GM23338 (cell line): ENCODE data around the gene GPC2. TPM values are rescaled to one million over a fixed set of nuclear protein-coding genes. Genes with fewer than 3 reads are reported as not detected.
A peak's percentile ranks its signal among the peaks of the same experiment; 100 is the strongest.

Experiments used
- ATAC-seq: fragments of 200-7000 bp; cut with Tn5 transposase; 3 replicates; pipeline ENCODE4 v1.9.1; 2020
- DNase-seq: peaks from one replicate; pipeline ENCODE4 v3.0.0-alpha.2; 2015; ENCODE audit warnings: low spot score
- H2AFZ ChIP-seq: fragments of 200-600 bp; sonication (generic); 2 replicates; pipeline ENCODE4 v1.8.0; 2016; ENCODE audit warnings: antibody characterized with exemption, mild to moderate bottlenecking, moderate library complexity
- H3F3A ChIP-seq: fragments of 200-600 bp; sonication (generic); replicated peaks from 2 replicates; pipeline ENCODE4 v1.8.0; 2017; ENCODE audit warnings: antibody characterized with exemption, mixed run types, low read depth
- H3K27ac ChIP-seq: fragments of 200-600 bp; sonication (generic); 2 replicates; pipeline ENCODE4 v1.6.1; 2016; ENCODE audit warnings: low read depth
- H3K27me3 ChIP-seq: fragments of 200-600 bp; sonication (generic); 2 replicates; pipeline ENCODE4 v1.8.0; 2016; ENCODE audit warnings: mild to moderate bottlenecking, mixed run types, moderate library complexity; ENCODE audit not compliant: insufficient read depth
- H3K36me3 ChIP-seq: fragments of 200-600 bp; sonication (generic); 2 replicates; pipeline ENCODE4 v1.8.0; 2016; ENCODE audit warnings: mild to moderate bottlenecking; ENCODE audit not compliant: insufficient read depth
- H3K4me1 ChIP-seq: fragments of 200-600 bp; sonication (generic); 2 replicates; pipeline ENCODE4 v1.8.0; 2016; ENCODE audit warnings: mild to moderate bottlenecking, moderate library complexity; ENCODE audit not compliant: insufficient read depth
- H3K4me2 ChIP-seq: fragments of 200-600 bp; sonication (generic); 2 replicates; pipeline ENCODE4 v1.7.1; 2017; ENCODE audit warnings: mixed run types
- H3K4me3 ChIP-seq: fragments of 200-600 bp; sonication (generic); 2 replicates; pipeline ENCODE4 v1.6.1; 2016; ENCODE audit warnings: mixed run types
- H3K79me2 ChIP-seq: fragments of 200-600 bp; sonication (generic); replicated peaks from 2 replicates; pipeline ENCODE4 v1.8.0; 2017; ENCODE audit warnings: mild to moderate bottlenecking; ENCODE audit not compliant: insufficient read depth
- H3K9me2 ChIP-seq: fragments of 200-600 bp; sonication (generic); 2 replicates; pipeline ENCODE4 v1.8.0; 2017; ENCODE audit not compliant: insufficient read depth
- H4K20me1 ChIP-seq: fragments of 200-600 bp; sonication (generic); replicated peaks from 2 replicates; pipeline ENCODE4 v1.8.0; 2017; ENCODE audit warnings: mild to moderate bottlenecking; ENCODE audit not compliant: insufficient read depth
- H3K27ac Mint-ChIP-seq: 2 replicates; pipeline ENCODE4 v1.8.0; 2020; ENCODE audit warnings: inconsistent platforms, mild to moderate bottlenecking, moderate library complexity, mixed read lengths
- H3K27me3 Mint-ChIP-seq: 3 replicates; pipeline ENCODE4 v1.8.0; 2022; ENCODE audit warnings: low read depth, mild to moderate bottlenecking, moderate library complexity, mixed read lengths, inconsistent platforms; ENCODE audit not compliant: insufficient read depth, poor library complexity
- H3K36me3 Mint-ChIP-seq: 3 replicates; pipeline ENCODE4 v1.8.0; 2021; ENCODE audit warnings: low read depth, mild to moderate bottlenecking, inconsistent platforms, moderate library complexity, mixed read lengths
- H3K4me1 Mint-ChIP-seq: 3 replicates; pipeline ENCODE4 v1.8.0; 2020; ENCODE audit warnings: mild to moderate bottlenecking, inconsistent platforms, mixed read lengths
- H3K4me3 Mint-ChIP-seq: 3 replicates; pipeline ENCODE4 v1.8.0; 2021; ENCODE audit warnings: moderate library complexity, mild to moderate bottlenecking, inconsistent platforms, mixed read lengths
- H3K9me3 Mint-ChIP-seq: 3 replicates; pipeline ENCODE4 v1.8.0; 2020; ENCODE audit warnings: moderate library complexity, mild to moderate bottlenecking, inconsistent platforms, mixed read lengths
- CREB1 ChIP-seq: fragments of 250-450 bp; sonication (Bioruptor Pico); IDR thresholded peaks from 2 replicates; pipeline ENCODE4 v1.5.0; 2020; ENCODE audit warnings: low read depth, mild to moderate bottlenecking, moderate library complexity
- ETS1 ChIP-seq: IDR thresholded peaks from 2 replicates; pipeline ENCODE4 v1.6.1; 2016; ENCODE audit warnings: antibody characterized with exemption
- EZH2 ChIP-seq: fragments of 200-600 bp; sonication (generic); IDR thresholded peaks from one replicate; pipeline ENCODE4 v1.8.0; 2017; ENCODE audit warnings: antibody characterized with exemption, mild to moderate bottlenecking, low read depth; ENCODE audit not compliant: unreplicated experiment
- EZH2phosphoT487 ChIP-seq: fragments of 200-600 bp; sonication (generic); IDR thresholded peaks from one replicate; pipeline ENCODE4 v1.8.1; 2018; ENCODE audit warnings: antibody characterized with exemption; ENCODE audit not compliant: unreplicated experiment
- JUNB ChIP-seq: IDR thresholded peaks from one replicate; pipeline ENCODE4 v1.6.1; 2016; ENCODE audit warnings: antibody characterized with exemption; ENCODE audit not compliant: unreplicated experiment
- NANOG ChIP-seq: IDR thresholded peaks from 2 replicates; pipeline ENCODE4 v1.6.1; 2016; ENCODE audit warnings: antibody characterized with exemption, borderline replicate concordance
- POLR2AphosphoS5 ChIP-seq: IDR thresholded peaks from 2 replicates; pipeline ENCODE4 v1.6.1; 2016; ENCODE audit warnings: antibody characterized with exemption, low read depth
- REST ChIP-seq: IDR thresholded peaks from one replicate; pipeline ENCODE4 v1.6.1; 2018; ENCODE audit warnings: antibody characterized with exemption; ENCODE audit not compliant: unreplicated experiment
- STAT1 ChIP-seq: IDR thresholded peaks from one replicate; pipeline ENCODE4 v1.6.1; 2016; ENCODE audit warnings: antibody characterized with exemption; ENCODE audit not compliant: unreplicated experiment
- ZNF114 ChIP-seq: fragments of 250-450 bp; sonication (Bioruptor Pico); IDR thresholded peaks from 2 replicates; pipeline ENCODE4 v1.5.0; 2020; ENCODE audit warnings: mild to moderate bottlenecking, moderate library complexity
- ZNF331 ChIP-seq: fragments of 250-450 bp; sonication (Bioruptor Pico); IDR thresholded peaks from 2 replicates; pipeline ENCODE4 v1.5.0; 2020; ENCODE audit warnings: low read depth, mild to moderate bottlenecking, moderate library complexity
- ZNF462 ChIP-seq: fragments of 250-450 bp; sonication (Bioruptor Pico); IDR thresholded peaks from 2 replicates; pipeline ENCODE4 v1.5.0; 2020; ENCODE audit warnings: mild to moderate bottlenecking, moderate library complexity
- polyA plus RNA-seq: library from polyadenylated mRNA; unstranded; fragments of >200 nt; fragmentation: Nextera tagmentation; extraction: Ambion mirVana; gene quantifications from 2 replicates; pipeline ENCODE4 v1.2.1, GENCODE V29; 2016
- total RNA-seq: library from RNA; depleted of rRNA; stranded (reverse); fragments of >200 nt; shearing (Covaris generic); gene quantifications from 2 replicates; pipeline ENCODE4 v1.2.3, GENCODE V29; 2014
- TF ChIP-seq, protein P1 (sequence below), 2 experiments: fragments of 200-600 bp in 1 of 2; sonication (generic) in 1 of 2; conservative IDR thresholded peaks; 2 replicates each; pipeline versions ENCODE4 v1.5.1 to v1.6.1; 2016 to 2017; ENCODE audit warnings: antibody characterized with exemption in 2 of 2, low read depth in 2 of 2, mild to moderate bottlenecking in 2 of 2, moderate library complexity in 1 of 2

GPC2 gene
- total and polyA plus RNA-seq, 2 experiments from 2014 or later, result 10.7 to 48.8 TPM

DNA sequence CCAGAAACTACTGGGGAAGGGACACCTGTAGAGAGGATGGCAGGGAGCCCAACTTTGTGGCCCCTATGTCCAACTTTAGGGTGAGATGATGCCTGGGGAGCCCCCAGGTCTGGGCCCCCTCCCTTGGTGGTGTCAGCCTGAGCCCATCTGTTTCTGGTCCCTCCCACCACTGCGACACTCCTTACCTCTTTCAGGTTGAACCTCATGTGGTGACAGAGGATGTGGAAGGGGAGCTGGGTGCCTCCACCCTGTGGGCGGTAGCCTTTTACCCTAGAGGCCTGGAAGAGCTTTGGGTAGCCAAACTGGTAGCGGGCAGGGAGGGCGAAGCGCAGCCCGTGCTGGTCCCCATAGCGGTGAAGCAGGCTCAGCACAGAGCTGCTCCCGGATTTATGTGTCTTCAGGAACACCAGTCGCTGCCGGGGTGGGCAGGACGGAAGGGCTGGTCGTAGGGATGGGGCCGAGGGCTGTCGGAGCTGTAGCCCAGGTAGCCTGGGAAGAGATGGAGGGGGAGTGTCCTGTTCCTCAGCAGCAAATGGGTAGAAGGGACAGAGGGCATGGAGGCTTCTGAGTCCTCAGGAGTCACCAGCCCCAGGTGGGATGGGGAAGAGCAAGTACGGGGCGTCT lies 10.8 kb downstream of the GPC2 start:
- peaks cover 16% of the 10 kb centered on the region for H3K27me3 ChIP-seq
- Mint-ChIP-seq H3K36me3 (no peaks in the 10 kb centered on the region; the same call in 2 of the 3 replicates), H3K27ac (no peak overlapping the region), H3K4me3 (peak overlapping the region; percentile 83; the same call in 2 of the 3 replicates), H3K27me3 (peaks cover 40% of the 10 kb centered on the region), H3K4me1 (peaks cover 50% of the 10 kb centered on the region), H3K9me3 (no peaks in the 10 kb centered on the region)
- TF ChIP-seq STAT1 (no peak), POLR2AphosphoS5 (no peak), EZH2 (no peak), ETS1 (no peak), EZH2phosphoT487 (no peak), NANOG (no peak), REST (no peak), ZNF462 (CRISPR knock-in tag) (no peak), JUNB (no peak), ZNF114 (CRISPR knock-in tag) (no peak), CREB1 (no peak), ZNF331 (CRISPR knock-in tag) (no peak)
- TF ChIP-seq, protein P1, sequence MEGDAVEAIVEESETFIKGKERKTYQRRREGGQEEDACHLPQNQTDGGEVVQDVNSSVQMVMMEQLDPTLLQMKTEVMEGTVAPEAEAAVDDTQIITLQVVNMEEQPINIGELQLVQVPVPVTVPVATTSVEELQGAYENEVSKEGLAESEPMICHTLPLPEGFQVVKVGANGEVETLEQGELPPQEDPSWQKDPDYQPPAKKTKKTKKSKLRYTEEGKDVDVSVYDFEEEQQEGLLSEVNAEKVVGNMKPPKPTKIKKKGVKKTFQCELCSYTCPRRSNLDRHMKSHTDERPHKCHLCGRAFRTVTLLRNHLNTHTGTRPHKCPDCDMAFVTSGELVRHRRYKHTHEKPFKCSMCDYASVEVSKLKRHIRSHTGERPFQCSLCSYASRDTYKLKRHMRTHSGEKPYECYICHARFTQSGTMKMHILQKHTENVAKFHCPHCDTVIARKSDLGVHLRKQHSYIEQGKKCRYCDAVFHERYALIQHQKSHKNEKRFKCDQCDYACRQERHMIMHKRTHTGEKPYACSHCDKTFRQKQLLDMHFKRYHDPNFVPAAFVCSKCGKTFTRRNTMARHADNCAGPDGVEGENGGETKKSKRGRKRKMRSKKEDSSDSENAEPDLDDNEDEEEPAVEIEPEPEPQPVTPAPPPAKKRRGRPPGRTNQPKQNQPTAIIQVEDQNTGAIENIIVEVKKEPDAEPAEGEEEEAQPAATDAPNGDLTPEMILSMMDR (conservative IDR thresholded peaks at IDR 0.05; ENCODE audit: low read depth in 2 of 2), result no peak
- no peaks in the 10 kb centered on the region for H3K36me3 ChIP-seq
- H3K79me2 ChIP-seq, result no peaks in the 10 kb centered on the region
- no peaks in the 10 kb centered on the region for H3K9me2 ChIP-seq
- peaks cover 28% of the 10 kb centered on the region; the same call in 1 of the 2 replicates for H3F3A ChIP-seq
- DNase-seq, result no peak
- no peak overlapping the region for H2AFZ ChIP-seq
- ATAC-seq, result no peak
- peak overlapping the region; percentile 90; the same call in 1 of the 2 replicates for H3K4me2 ChIP-seq
- no peaks in the 10 kb centered on the region; the same call in 1 of the 2 replicates for H4K20me1 ChIP-seq
- peaks cover 35% of the 10 kb centered on the region for H3K4me1 ChIP-seq
- 0 out of 2 replicates have a peak overlapping the region, but pooled peaks have one; percentile 73 for H3K4me3 ChIP-seq
- H3K27ac ChIP-seq, result no peak overlapping the region
